GM21825 (cell line): ENCODE data around the gene ADRB2.
A peak's percentile ranks its signal among the peaks of the same experiment; 100 is the strongest.

ENCODE experiments used
- ATAC-seq: cut with Tn5 transposase; IDR thresholded peaks from one replicate; pipeline ENCODE4 v1.9.1; 2021; ENCODE audit warnings: mild to moderate bottlenecking, moderate library complexity; ENCODE audit not compliant: unreplicated experiment

ADRB2 gene

GRCh38 chr5:148805326-148806290 lies 20.8 kb upstream of the ADRB2 start:
- ATAC-seq: peak; percentile 48

- ATAC-seq: no peak
These were observed 19.9 kb upstream of the ADRB2 start for GRCh38 chr5:148806520-148806931.

DNA sequence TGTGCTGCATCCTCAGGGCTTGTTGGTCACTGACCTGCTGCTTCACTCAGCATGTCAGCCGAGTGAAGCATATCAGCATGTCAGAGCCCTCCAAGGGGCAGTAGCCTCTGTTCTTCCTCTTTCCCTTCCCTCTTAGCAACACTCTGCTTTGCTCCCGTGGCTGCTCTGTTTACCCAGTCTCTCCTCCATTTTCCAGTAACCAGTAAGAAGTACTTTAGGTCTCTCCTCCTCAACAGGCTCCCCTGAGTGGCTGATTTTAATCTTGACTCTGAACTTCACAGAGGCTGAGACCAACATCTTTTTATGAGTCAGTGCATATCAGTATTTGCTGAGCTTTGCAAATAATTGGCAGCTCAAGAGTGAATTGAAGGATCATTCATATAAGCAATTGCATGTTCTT lies 18.6 kb upstream of the ADRB2 start:
- no peak for ATAC-seq

DNA sequence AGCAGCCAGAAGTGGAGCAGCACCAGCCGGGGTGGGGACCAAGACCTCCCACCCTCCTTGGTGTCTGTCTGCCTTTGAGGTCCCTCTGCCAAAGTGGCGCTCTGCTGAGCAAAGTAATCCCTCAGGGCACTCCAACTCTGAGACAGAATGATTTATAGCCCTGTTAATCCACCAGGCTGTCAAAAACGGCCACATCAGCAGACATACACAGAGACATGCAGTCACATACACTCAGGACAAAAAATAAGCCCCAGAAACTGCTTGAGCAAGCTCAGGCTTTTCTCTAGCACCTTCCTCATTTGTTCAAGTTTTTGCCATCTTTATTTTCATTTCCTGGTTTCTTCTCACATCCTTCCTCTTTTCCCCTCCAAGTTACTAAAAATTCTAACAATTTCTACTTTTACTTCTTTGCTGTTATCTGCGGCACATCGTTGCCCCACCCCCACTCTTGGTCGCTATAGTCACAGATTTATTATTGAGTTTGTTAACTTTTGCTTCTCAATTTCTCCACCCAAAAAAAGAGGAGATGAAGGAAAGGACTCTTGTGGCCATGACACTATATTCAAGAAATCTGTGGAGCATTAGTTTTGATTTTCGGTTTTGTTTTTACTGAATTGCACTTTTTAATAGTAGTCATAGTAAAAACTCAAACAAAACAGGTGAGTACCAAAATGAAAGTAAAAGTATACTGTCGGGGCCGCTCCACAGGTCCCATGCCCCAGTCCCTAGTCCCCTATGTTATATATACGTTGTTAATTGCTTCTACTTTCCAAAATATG lies 17.4 kb upstream of the ADRB2 start:
- ATAC-seq: peak; percentile 53

GRCh38 chr5:148809781-148810524 lies 16.5 kb upstream of the ADRB2 start:
- ATAC-seq: no peak

GRCh38 chr5:148810823-148811222 lies 15.6 kb upstream of the ADRB2 start:
- no peak for ATAC-seq

GRCh38 chr5:148811756-148812155 lies 14.7 kb upstream of the ADRB2 start:
- no peak for ATAC-seq

- ATAC-seq: no peak
These were observed 11.3 kb upstream of the ADRB2 start for GRCh38 chr5:148815086-148815485.

DNA sequence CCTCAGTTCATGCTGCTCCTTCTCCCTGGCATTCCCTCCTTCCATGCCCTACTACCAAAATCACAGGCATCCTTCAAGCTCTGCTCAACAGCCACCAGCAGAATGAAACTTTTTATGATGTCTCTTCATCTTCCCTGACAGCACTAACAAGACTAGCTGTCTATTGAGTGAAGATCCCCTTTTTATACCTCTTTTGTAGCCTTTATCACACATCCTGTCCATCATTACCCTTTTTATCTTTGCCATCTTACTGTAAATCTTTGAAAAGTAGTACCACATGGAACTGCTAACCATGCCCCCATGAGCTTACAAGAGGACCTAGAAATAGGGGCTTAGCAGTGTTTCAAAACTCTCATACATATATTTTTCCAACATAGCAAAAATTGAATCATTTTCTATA lies 10.8 kb upstream of the ADRB2 start:
- no peak for ATAC-seq

- ATAC-seq: no peak
These were observed 10.1 kb upstream of the ADRB2 start for GRCh38 chr5:148816357-148816756.

DNA sequence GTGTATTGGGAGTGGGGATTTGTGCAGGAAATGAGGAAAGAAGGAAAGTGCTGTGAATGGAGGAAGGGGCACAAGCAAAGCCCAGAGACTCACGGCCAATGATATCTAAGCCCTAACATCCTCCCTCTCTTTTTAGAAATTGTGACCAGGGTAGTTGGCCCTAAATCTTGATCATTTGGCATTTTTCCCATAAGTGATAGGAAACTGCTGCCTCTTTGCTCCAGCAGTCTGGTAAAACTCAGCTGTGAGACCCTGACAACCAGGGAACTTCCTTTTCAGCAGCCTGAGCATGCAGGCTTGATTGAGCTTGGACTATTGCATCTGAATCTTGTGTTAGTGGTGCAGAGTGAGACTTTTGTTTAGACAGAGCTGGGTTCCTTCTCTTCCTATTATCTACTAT lies 9.6 kb upstream of the ADRB2 start:
- ATAC-seq: no peak

GRCh38 chr5:148817606-148818005 lies 8.8 kb upstream of the ADRB2 start:
- no peak for ATAC-seq

DNA sequence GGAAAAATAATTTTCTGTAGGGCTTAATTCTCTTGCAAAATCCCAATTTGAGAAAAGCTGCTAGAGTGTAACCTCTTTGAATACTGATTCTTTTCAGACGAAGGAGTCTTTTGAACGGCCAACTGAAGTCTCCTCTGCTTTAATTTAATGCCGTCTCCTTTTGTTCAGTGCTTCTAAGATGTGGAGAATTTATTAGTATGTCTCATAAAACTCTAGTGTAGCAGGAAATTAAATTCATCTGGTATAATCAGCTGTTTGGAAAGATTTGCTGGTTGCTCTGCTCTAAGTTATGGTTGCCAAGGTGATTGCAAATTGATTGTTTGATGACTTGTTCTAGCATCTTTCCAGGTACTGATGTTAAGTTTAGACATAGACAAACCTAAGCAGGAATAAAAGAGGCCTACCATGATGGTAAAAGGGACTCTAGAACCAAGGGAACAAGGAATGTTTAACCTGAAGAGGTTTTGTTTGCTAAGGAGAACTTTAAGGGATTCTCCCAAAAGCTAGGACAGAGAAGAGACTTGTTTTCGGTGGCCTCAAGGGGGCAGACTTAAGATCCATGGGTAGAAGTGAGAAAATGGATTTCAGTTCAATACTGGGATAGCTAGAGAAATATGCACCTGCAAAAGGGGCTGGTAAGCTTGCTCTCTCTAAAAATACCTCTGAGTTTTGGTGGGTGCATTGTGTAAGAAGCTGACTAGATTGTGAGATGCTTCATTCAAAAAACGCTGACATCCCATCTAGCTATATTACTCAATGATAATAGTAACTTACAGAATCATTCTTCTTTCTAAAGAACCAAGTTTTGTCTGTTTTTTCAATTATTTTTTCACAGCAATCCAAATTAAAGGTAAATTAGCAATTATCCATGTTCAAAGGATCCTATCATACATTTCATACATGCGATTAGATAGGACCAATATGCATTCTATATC lies 5.7 kb upstream of the ADRB2 start:
- peak; percentile 50 for ATAC-seq

- no peak for ATAC-seq
These were observed 2.5 kb upstream of the ADRB2 start for GRCh38 chr5:148823871-148824270.

GRCh38 chr5:148825716-148826052 lies 727 bp upstream of the ADRB2 start:
- peak; percentile 6 for ATAC-seq

GRCh38 chr5:148826739-148827070 lies 294 bp downstream of the ADRB2 start:
- no peak for ATAC-seq

DNA sequence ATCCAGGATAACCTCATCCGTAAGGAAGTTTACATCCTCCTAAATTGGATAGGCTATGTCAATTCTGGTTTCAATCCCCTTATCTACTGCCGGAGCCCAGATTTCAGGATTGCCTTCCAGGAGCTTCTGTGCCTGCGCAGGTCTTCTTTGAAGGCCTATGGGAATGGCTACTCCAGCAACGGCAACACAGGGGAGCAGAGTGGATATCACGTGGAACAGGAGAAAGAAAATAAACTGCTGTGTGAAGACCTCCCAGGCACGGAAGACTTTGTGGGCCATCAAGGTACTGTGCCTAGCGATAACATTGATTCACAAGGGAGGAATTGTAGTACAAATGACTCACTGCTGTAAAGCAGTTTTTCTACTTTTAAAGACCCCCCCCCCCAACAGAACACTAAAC lies 1.3 kb downstream of the ADRB2 start:
- ATAC-seq: no peak

DNA sequence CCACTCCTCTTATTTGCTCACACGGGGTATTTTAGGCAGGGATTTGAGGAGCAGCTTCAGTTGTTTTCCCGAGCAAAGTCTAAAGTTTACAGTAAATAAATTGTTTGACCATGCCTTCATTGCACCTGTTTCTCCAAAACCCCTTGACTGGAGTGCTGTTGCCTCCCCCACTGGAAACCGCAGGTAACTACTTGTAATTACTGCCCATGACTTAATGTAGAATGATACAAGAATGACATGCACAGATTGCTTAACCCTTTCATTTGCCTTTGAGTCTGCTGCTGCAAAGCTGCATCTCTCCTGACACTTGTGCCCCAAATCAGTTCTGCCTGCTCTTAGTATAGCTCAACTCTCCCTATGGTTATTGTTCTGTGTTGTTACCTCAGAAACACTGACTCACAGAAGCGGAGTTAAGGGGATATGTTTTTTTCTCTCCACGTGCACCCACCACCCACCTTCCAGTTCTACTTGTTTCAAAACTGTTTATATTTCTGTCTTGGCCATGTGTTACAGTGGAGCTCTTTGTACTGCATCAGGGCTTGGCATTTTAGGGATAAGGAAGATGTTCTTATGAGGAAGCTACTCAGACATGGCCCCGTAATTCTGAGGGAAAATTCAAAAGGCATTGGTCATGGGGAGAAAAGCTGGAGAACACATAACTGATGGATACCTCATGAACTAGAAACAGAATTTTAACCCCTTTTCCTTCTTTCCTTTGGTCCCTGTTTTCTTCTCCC lies 2.3 kb downstream of the ADRB2 start:
- ATAC-seq: no peak

- no peak for ATAC-seq
These were observed 2.8 kb downstream of the ADRB2 start for GRCh38 chr5:148829248-148829594.

DNA sequence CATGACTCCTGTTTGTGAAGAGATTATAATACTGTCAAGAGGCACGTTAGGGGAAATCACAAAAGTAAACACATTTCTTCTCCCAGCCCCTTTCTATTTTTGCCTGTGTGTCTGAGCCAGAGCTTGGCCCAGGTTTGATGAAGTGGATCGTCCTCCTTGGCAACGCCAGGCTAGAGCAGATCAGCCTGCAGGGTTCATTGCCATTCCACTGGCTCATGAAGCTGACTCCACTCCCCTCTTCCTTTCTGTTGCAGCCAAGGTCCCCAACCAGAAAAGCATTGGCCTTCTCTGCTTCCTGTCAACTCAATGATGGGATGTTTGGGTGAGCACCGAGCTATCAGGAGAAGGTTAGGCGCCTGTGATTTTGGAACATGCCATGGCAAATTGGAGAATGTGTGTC lies 3.3 kb downstream of the ADRB2 start:
- no peak for ATAC-seq
